ENCODE data around the gene TLCD2.
"Not testable (repeated sequence)": the region's sequence is repeated elsewhere in the genome, so short reads cannot be mapped to it uniquely, and the experiment has no call there.

The TLCD2 gene

GRCh38 chr17:1684378-1685189 lies 25.6 kb downstream of the TLCD2 start, which contains the start of gene PRPF8:
TSS of gene PRPF8 (minus strand) at chr17:1684867. CDS start at chr17:1684571, 296 bp downstream.
- peak; percentile 96 to 98 for DNase-seq

DNA sequence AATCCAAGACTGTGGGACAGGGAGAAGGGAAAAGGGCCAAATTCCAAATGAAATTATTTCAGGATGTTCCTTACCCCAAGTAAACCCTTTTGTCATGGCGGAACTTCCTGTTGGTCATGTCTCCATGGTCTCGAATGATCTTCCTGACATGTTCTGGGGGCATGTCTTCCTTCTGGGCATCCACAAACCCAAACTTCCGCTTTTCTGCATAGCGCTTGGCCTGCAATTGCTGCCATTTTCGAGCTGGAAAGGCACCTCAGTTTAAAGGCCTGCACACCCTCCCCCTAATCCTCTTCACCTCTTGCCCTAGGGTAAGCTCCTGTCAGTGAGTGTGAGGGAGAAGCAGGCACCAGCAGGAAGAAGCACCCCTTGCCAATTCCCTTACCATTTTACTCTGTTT lies 26.7 kb downstream of the TLCD2 start:
- no peak for DNase-seq

DNA sequence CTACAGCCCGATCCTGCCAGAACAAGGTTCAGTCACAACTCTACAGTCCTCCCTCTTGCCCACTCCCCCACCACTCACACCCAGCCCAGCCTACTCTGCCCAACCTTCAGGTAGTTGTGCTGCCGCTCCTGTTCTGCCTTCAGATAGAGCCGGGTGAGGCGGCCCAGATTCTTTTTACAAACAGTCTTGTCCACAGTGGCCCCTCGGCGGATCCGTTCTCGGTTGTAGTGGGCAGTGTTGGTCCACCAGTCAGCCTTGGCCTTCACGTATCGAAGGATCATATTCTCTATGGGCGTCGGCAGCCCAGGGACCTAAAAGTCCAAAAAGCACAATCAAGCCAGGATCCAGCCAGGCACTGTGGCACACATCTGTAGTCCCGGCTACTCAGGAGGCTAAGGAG lies 33.8 kb downstream of the TLCD2 start:
- DNase-seq = no peak

DNA sequence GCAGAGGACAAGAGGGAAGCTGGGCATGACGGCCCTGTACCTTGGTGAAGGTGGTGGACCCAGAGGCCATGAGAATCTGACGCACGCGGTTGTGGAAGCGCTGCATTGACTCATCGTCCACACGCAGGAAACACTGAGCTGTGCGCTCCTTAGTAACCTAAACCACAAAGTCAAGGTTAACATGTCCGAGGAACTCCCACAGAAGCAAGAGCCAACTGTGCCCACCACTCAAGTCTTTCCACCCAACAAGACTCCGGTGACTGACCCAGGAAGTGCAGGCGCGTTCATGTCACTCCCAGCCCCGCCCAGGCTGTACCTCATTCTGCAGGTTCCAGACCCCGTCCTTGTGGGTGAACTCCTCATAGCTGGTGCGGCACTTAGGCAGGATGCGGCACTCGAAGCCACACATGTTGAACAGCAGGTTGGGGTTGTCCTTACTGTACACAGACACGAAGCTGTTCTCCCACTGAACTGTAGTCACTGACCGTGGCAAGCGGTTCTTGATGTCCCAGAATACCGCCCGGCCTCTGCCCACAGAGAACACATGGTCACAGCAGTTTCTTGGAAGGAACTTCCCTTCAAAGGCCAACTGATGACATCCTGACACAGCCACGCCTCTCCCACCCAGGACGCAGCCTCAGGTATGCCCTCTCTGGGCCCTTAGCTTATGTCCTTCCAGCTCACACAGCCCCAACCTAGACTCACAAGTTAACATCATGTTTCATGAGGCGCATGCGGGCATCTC lies 37.0 kb downstream of the TLCD2 start:
- DNase-seq = no peak

DNA sequence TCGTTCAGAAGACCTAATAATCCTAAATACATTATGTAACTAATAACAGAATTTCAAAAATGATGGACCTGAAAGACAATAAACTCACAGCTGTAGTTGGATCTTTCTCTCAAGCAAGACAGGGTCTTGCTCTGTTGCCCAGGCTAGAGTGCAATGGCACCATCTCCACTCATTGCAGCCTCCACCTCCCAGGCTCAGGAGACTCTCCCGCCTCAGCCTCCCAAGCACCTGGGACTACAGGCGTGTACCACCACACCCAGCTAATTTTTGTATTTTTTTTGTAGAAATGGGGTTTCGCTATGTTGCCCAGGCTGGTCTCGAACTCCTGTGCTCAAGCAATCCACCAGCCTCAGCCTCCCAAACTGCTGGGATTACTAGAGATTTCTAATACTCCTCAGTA lies 46.2 kb downstream of the TLCD2 start:
- not testable (repeated sequence) for DNase-seq

DNA sequence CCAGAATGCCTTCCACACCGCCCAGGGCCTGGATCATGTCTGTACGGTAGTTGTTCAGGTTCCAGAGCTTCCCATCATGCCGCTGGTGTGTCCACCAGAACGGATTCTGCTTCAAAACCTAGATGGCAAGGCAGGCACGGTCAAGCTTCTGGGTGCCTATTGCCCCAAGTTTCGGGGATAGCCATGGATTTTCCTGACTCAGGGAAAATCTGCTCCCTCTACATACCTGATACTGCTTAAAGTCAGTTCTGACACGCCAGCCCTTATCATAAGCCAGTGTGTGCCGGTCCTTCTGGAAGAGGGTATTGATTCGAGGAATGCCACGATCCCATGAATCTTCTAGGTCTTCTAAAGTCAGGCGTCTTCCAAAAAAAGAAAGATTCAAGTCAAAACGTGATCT lies 49.1 kb downstream of the TLCD2 start:
- no peak for DNase-seq

DNA sequence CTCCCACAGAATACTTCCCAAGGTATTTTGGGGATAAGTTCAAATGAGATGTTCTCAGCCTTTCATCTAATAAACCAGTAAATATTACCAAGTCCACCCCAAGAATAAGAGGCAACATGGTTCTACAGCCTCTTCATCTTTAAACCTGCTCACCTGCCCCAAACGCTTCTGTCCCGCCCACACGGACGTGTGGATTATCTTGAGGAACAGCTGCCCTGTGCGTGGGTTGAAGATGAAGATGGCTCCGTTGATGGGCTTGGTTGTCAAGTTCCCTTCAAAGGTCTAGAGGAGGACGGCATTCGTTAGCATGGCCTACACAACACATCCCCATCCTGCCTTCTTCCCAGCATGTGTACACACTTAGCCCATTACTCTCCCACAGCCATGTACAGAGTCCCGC lies 52.1 kb downstream of the TLCD2 start:
- no peak for DNase-seq

GRCh38 chr17:1653735-1654134 lies 56.4 kb downstream of the TLCD2 start:
- no peak for DNase-seq

- DNase-seq = not testable (repeated sequence)
Observed at GRCh38 chr17:1652794-1653193, 57.4 kb downstream of the TLCD2 start.
